ENCODE results near the gene MIAT. TPM values are rescaled to one million over a fixed set of nuclear protein-coding genes. Genes with fewer than 3 reads are reported as not detected.

Gene MIAT
- total RNA-seq, 4 donors from 2014 or later: 2.0 to 3.0 (median 2.4) TPM

DNA sequence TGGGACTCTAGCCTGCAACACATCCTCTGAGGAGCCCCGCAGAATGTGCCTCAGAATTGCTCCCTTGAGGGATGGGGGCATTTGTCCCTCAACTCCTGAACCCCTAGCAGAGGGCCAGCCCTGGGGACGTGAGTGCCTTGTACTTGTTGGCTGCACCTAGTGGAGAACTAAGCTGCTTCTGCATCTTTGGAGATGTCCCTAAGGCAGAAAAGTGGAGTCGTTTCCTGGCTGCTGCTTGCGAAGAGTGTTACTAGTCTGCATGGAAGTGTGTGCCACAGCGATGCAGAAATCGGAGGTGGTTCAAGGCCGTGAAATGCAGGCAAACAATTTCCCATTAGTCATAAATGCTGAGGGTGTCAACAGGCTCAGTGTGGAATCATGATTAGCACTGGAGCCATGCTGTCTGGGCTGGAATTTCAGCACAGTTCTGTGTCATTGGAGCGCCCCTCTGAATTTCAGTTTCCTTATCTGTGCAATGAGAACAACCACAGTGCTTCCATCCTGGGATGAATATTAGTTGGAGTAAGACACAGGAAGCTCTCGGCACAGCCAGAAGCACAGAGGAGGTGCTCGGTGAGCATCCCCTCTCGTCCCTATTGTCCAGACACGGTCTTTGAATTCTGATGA lies 56.5 kb downstream of the MIAT start:
- ATAC-seq (ENCODE audit: low FRiP score) (no peak), DNase-seq (ENCODE audit: low spot score) (no peak)
- TF ChIP-seq, protein P1, sequence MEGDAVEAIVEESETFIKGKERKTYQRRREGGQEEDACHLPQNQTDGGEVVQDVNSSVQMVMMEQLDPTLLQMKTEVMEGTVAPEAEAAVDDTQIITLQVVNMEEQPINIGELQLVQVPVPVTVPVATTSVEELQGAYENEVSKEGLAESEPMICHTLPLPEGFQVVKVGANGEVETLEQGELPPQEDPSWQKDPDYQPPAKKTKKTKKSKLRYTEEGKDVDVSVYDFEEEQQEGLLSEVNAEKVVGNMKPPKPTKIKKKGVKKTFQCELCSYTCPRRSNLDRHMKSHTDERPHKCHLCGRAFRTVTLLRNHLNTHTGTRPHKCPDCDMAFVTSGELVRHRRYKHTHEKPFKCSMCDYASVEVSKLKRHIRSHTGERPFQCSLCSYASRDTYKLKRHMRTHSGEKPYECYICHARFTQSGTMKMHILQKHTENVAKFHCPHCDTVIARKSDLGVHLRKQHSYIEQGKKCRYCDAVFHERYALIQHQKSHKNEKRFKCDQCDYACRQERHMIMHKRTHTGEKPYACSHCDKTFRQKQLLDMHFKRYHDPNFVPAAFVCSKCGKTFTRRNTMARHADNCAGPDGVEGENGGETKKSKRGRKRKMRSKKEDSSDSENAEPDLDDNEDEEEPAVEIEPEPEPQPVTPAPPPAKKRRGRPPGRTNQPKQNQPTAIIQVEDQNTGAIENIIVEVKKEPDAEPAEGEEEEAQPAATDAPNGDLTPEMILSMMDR (IDR thresholded peaks at IDR 0.05): no peak

- DNase-seq (ENCODE audit: low spot score) (no peak), ATAC-seq (ENCODE audit: low FRiP score) (no peak)
- TF ChIP-seq, protein P1 (IDR thresholded peaks at IDR 0.05): no peak
Observed at GRCh38 chr22:26714971-26715370, 57.6 kb downstream of the MIAT start.

GRCh38 chr22:26715392-26715936 lies 58.1 kb downstream of the MIAT start:
- ATAC-seq (ENCODE audit: low FRiP score) (no peak), DNase-seq (ENCODE audit: low spot score) (no peak)
- TF ChIP-seq, protein P1 (IDR thresholded peaks at IDR 0.05): no peak

DNA sequence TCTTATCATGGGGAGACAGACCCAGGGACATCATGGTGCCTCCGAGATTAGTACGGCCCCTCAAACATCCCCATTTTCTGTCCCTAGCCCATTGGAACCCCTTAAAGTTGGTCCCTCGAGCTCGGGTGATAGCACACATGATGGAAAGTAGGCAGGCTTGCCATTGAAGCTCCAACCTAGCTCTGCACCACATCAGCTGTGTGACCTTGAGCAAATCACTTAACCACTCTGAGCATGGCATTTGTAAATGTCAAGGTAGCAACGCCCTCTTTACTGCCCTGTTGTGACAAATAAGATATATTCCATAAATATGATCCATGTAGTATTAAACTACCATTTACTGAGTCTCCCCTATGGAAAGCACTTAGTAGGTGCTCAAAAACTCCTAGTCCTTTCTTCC lies 61.1 kb downstream of the MIAT start:
- ATAC-seq (ENCODE audit: low FRiP score) (no peak), DNase-seq (ENCODE audit: low spot score) (no peak)
- TF ChIP-seq, protein P1 (IDR thresholded peaks at IDR 0.05): no peak

GRCh38 chr22:26718905-26719304 lies 61.5 kb downstream of the MIAT start:
- TF ChIP-seq, protein P1 (IDR thresholded peaks at IDR 0.05): no peak
- no peak for ATAC-seq (ENCODE audit: low FRiP score)
- no peak for DNase-seq (ENCODE audit: low spot score)

DNA sequence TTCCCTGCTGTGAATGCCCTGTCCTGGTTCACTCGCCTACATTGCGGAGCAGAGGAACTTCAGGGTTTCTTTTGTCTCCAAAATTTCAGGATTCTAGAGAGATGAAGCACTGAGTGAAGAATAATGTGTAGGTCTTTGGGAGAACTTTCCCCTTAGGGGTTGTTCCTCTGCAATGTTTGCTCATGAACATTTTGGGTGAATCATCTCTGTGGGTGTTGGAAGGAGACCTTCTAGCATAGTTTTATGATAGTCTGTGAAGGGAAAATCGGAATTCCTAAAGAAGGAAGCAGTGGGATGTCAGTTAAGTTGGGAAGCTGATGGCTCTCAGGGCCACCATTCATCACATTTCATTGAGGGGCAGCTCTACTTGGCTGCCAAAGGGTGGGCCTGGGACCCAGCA lies 64.8 kb downstream of the MIAT start:
- TF ChIP-seq, protein P1 (IDR thresholded peaks at IDR 0.05): no peak
- ATAC-seq (ENCODE audit: low FRiP score) (no peak), DNase-seq (ENCODE audit: low spot score) (no peak)

DNA sequence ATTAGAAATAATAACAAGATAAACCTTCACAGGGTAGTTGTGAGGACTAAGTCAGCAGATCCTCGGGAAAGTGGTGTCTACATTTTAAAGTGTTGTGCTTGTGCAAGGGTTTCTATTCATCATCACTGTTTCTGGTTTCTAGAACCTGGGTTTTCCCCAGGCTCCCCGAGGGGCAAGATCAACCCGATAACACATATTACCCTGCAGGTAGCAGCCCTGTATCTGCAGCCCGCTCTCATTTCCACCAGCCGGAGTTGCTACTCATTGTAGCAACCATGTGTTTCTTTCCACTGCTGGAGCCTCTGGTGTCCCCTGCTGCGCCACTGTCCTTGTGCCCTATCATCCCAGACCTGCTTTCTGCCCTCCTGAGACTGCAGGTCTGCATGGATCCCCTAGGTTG lies 67.0 kb downstream of the MIAT start:
- ATAC-seq (ENCODE audit: low FRiP score) (no peak), DNase-seq (ENCODE audit: low spot score) (no peak)
- TF ChIP-seq, protein P1 (IDR thresholded peaks at IDR 0.05): no peak
